Smooth muscle cell (in vitro differentiated cells): ENCODE data around the gene SCML2. TPM values are rescaled to one million over a fixed set of nuclear protein-coding genes. Genes with fewer than 3 reads are reported as not detected.

Experiments used
- DNase-seq: peaks from one replicate; lab custom pipeline; 2025; ENCODE audit not compliant: unreplicated experiment; lab: John Stamatoyannopoulos, UW
- H2AFZ ChIP-seq: fragments of 200-600 bp; sonication (generic); 2 replicates; pipeline ENCODE4 v1.6.0; 2016; ENCODE audit warnings: antibody characterized with exemption, low read depth, mild to moderate bottlenecking
- H3F3A ChIP-seq: fragments of 200-600 bp; sonication (generic); 2 replicates; pipeline ENCODE4 v1.6.0; 2017; ENCODE audit warnings: antibody characterized with exemption, low read depth
- H3K27ac ChIP-seq: fragments of 200-600 bp; sonication (generic); 2 replicates; pipeline ENCODE4 v1.5.1; 2016; ENCODE audit warnings: low read depth, mild to moderate bottlenecking
- H3K27me3 ChIP-seq: fragments of 200-600 bp; sonication (generic); 2 replicates; pipeline ENCODE4 v1.6.1; 2016; ENCODE audit warnings: low read depth, mild to moderate bottlenecking
- H3K36me3 ChIP-seq: fragments of 200-600 bp; sonication (generic); 2 replicates; pipeline ENCODE4 v1.5.1; 2016; ENCODE audit warnings: low read depth
- H3K4me1 ChIP-seq: fragments of 200-600 bp; sonication (generic); 2 replicates; pipeline ENCODE4 v1.5.1; 2016; ENCODE audit warnings: low read depth
- H3K4me2 ChIP-seq: fragments of 200-600 bp; sonication (generic); 2 replicates; pipeline ENCODE4 v1.6.0; 2016; ENCODE audit warnings: mild to moderate bottlenecking
- H3K4me3 ChIP-seq: fragments of 200-600 bp; sonication (generic); 2 replicates; pipeline ENCODE4 v1.5.1; 2016; ENCODE audit warnings: mild to moderate bottlenecking
- H3K79me2 ChIP-seq: fragments of 200-600 bp; sonication (generic); 2 replicates; pipeline ENCODE4 v1.6.0; 2016; ENCODE audit warnings: low read depth, mild to moderate bottlenecking
- H3K9ac ChIP-seq: fragments of 200-600 bp; sonication (generic); 2 replicates; pipeline ENCODE4 v1.6.0; 2016; ENCODE audit warnings: low read depth
- H3K9me3 ChIP-seq: fragments of 200-600 bp; sonication (generic); replicated peaks from 2 replicates; pipeline ENCODE4 v1.5.1; 2016; ENCODE audit warnings: low read depth
- H4K20me1 ChIP-seq: fragments of 200-600 bp; sonication (generic); 2 replicates; pipeline ENCODE4 v1.6.0; 2016; ENCODE audit warnings: low read depth
- WGBS: methylation state at CpG from one replicate; pipeline ENCODE4 v1.1.7; 2016; ENCODE audit warnings: low lambda C conversion rate; 5-methylcytosine and 5-hydroxymethylcytosine counted together
- polyA plus RNA-seq: library from polyadenylated mRNA; unstranded; fragments of >200 nt; fragmentation: Nextera tagmentation; extraction: Ambion mirVana; gene quantifications from 2 replicates; pipeline ENCODE4 v1.2.1, GENCODE V29; 2016
- total RNA-seq: library from RNA; depleted of rRNA; stranded (reverse); fragments of >200 nt; gene quantifications from 2 replicates; pipeline ENCODE4 v1.2.3, GENCODE V29; 2014
- TF ChIP-seq, protein P1 (sequence below): fragments of 200-600 bp; sonication (generic); IDR thresholded peaks from 2 replicates; pipeline ENCODE4 v1.5.1; 2017; ENCODE audit warnings: borderline replicate concordance, mild to moderate bottlenecking, antibody characterized with exemption; ENCODE audit not compliant: insufficient read depth, poor library complexity, severe bottlenecking

Gene SCML2
- total and polyA plus RNA-seq, 2 experiments from 2014 or later, result 1.5 to 1.8 TPM

DNA sequence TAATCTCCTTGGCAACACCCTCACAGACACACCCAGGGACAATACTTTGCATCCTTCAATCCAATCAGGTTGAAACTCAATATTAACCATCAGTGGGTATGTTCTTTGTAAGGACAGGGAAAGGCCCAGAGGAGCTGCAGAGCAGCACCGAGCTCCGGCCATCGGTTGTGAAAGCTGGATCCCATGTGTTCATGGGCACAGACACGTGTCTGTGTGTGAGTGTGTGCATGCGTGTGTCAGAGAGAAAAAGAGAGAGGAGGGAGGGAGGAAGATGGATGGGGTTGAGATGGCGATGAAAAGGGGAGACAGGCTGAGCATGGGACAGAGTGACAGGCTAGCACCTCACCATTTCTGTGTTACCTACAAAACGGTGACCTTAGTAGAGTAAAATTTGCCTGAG is 127.0 kb downstream of the SCML2 start:
- H3K9ac ChIP-seq, result no peak overlapping the region
- no peaks in the 10 kb centered on the region for H3K4me1 ChIP-seq
- no peak for DNase-seq
- H3K79me2 ChIP-seq, result no peaks in the 10 kb centered on the region
- H3F3A ChIP-seq, result no peaks in the 10 kb centered on the region
- H3K27me3 ChIP-seq, result no peaks in the 10 kb centered on the region
- TF ChIP-seq, protein P1, sequence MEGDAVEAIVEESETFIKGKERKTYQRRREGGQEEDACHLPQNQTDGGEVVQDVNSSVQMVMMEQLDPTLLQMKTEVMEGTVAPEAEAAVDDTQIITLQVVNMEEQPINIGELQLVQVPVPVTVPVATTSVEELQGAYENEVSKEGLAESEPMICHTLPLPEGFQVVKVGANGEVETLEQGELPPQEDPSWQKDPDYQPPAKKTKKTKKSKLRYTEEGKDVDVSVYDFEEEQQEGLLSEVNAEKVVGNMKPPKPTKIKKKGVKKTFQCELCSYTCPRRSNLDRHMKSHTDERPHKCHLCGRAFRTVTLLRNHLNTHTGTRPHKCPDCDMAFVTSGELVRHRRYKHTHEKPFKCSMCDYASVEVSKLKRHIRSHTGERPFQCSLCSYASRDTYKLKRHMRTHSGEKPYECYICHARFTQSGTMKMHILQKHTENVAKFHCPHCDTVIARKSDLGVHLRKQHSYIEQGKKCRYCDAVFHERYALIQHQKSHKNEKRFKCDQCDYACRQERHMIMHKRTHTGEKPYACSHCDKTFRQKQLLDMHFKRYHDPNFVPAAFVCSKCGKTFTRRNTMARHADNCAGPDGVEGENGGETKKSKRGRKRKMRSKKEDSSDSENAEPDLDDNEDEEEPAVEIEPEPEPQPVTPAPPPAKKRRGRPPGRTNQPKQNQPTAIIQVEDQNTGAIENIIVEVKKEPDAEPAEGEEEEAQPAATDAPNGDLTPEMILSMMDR, result no peak
- no peak overlapping the region for H2AFZ ChIP-seq
- no peaks in the 10 kb centered on the region for H3K36me3 ChIP-seq
- no peaks in the 10 kb centered on the region for H4K20me1 ChIP-seq
- 89% methylated on average over 7 of the region's 7 CpGs for WGBS
- H3K27ac ChIP-seq, result no peak overlapping the region
- no peaks in the 10 kb centered on the region for H3K9me3 ChIP-seq
- no peak overlapping the region for H3K4me2 ChIP-seq
- no peak overlapping the region for H3K4me3 ChIP-seq

DNA sequence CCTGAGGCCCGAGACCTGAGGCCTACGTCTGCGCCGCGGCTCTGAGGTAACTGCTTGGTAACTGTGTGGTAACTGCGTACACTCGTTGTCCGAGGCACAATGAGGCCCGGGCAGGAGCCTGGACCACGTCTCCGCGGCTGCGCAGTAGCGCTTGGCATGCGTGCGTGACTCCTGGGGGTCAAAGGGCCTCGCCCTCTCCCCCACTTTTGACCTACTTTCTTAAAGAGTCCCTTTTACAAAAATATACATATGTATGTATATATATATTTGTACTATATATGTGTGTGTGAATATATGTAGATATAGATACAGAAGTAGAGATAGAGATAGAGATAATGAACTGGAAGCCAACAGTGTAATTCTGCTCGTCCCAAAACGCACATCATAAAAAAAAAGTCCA is 133.7 kb downstream of the SCML2 start, which contains the start of gene BEND2:
Gene BEND2 (minus strand): TSS at position 101 of the 400 bp plus-strand sequence. CDS start 136 bp downstream, outside the sequence.
- Histone ChIP-seq H2AFZ (no peak within 1 kb of the TSS), H3K9ac (no peak within 1 kb of the TSS), H3K27ac (no peak within 1 kb of the TSS), H3K4me1 (no peaks in the 10 kb centered on the region), H4K20me1 (no peaks in the 10 kb centered on the region), H3K79me2 (no peaks in the 10 kb centered on the region), H3F3A (no peaks in the 10 kb centered on the region), H3K36me3 (no peaks in the 10 kb centered on the region), H3K27me3 (no peaks in the 10 kb centered on the region), H3K4me3 (no peak within 1 kb of the TSS), H3K9me3 (no peaks in the 10 kb centered on the region), H3K4me2 (no peak within 1 kb of the TSS)
- TF ChIP-seq, protein P1, result no peak
- WGBS, result 97% methylated on average over 10 of the region's 19 CpGs
- no peak for DNase-seq

DNA sequence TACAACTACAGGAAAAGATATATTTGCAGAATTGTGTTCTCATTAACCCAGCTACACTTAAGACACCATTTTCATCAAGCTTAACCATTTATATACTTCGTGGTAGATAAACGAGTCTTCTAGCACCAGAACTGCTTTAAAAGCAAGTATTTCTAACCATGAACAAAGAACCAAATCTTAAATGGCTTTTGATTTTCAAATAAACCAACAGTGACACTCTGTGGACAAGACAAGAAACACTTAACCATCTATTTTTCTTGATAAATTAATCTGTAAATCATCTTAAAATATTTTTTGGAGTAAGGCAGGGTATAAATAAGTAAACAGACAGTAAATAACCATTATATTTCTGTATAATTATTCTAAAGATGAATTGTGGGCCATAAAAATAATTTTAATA is 144.0 kb downstream of the SCML2 start:
- H3K4me3 ChIP-seq, result no peak overlapping the region
- TF ChIP-seq, protein P1, result peak; percentile 47
- H3K4me1 ChIP-seq, result no peaks in the 10 kb centered on the region
- no peaks in the 10 kb centered on the region for H3K36me3 ChIP-seq
- no peaks in the 10 kb centered on the region for H3K79me2 ChIP-seq
- DNase-seq, result no peak
- no peak overlapping the region for H3K27ac ChIP-seq
- H2AFZ ChIP-seq, result no peak overlapping the region
- H3F3A ChIP-seq, result no peaks in the 10 kb centered on the region
- H3K4me2 ChIP-seq, result no peak overlapping the region
- WGBS, result 36% methylated on average over 2 of the region's 2 CpGs
- no peaks in the 10 kb centered on the region for H4K20me1 ChIP-seq
- H3K9ac ChIP-seq, result no peak overlapping the region
- H3K9me3 ChIP-seq, result no peaks in the 10 kb centered on the region
- H3K27me3 ChIP-seq, result no peaks in the 10 kb centered on the region

DNA sequence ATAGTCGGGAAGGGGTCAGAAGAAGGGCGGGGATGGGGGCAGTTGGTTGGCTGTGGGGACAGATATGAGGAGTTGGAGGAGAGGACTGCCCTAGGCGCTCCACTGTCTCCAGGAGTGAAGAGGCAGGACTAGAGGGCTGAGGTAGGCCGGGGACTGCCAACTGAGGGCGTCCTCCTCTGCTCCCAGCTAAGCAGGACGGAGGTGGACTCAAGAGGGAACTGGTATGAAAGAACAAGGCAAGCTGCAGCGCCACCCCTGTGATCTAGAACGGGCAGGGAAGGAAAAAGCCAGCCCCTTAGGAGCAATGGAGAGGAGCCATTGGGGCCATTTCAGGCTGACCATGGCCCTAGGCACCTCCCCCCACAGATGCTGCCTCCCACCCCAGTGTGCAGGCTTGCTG is 147.8 kb downstream of the SCML2 start:
- Histone ChIP-seq H3K27me3 (no peaks in the 10 kb centered on the region), H3K4me3 (no peak overlapping the region), H2AFZ (no peak overlapping the region), H3K4me2 (no peak overlapping the region), H4K20me1 (no peaks in the 10 kb centered on the region), H3K79me2 (no peaks in the 10 kb centered on the region), H3K9me3 (no peaks in the 10 kb centered on the region), H3K4me1 (no peaks in the 10 kb centered on the region), H3K36me3 (no peaks in the 10 kb centered on the region), H3K9ac (no peak overlapping the region), H3K27ac (no peak overlapping the region), H3F3A (no peaks in the 10 kb centered on the region)
- DNase-seq, result no peak
- TF ChIP-seq, protein P1, result no peak
- WGBS, result 75% methylated on average over 8 of the region's 8 CpGs
